HS-27A (cell line): Measurements from ENCODE around the gene COX19.
"Not testable (repeated sequence)": the region's sequence is repeated elsewhere in the genome, so short reads cannot be mapped to it uniquely, and the experiment has no call there.

Experiments used
- DNase-seq: peaks from one replicate; pipeline ENCODE4 v3.0.0-alpha.2; 2012; ENCODE audit warnings: low read depth, missing footprints

COX19 gene

DNA sequence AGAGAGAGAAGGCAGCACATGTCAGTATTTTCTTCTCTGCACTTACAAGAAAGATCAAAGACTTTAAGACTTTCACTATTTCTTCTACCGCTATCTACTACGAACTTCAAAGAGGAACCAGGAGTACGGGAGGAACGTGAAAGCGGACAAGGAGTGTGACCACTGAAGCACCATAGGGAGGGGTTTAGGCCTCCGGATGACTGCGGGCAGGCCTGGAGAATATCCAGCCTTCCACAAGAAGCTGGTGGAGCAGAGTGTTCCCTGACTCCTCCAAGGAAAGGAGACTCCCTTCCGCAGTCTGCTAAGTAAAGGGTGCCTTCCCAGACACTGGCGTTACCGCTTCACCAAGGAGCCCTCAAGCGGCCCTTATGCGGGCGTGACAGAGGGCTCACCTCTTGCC is 14.4 kb downstream of the COX19 start:
- DNase-seq, result not testable (repeated sequence)

DNA sequence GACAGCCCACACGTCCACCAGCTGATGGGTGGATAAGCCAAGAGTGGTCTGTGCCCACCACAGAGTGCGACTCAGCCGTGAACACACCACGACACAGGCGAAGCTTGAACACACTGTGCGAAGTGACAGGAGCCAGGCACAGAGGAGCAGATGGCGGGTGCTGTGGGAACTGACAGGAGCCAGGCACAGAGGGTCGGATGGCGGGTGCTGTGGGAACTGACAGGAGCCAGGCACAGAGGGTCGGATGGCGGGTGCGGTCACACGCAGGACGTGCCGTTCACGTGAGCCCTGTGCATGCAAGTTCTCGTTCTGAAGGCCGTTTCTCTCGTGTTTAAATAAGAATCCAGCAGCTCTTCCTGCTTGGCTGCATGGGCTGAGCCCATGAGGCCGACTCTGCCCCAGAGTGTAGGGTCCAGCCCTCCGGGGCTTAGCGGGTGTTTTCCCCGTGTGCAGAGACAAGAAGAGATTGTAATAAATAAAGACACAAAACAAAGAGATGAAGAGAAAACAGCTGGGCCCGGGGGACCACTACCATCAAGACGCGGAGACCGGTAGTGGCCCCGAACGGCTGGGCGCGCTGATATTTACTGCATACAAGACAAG is 15.0 kb downstream of the COX19 start:
- no peak for DNase-seq

DNA sequence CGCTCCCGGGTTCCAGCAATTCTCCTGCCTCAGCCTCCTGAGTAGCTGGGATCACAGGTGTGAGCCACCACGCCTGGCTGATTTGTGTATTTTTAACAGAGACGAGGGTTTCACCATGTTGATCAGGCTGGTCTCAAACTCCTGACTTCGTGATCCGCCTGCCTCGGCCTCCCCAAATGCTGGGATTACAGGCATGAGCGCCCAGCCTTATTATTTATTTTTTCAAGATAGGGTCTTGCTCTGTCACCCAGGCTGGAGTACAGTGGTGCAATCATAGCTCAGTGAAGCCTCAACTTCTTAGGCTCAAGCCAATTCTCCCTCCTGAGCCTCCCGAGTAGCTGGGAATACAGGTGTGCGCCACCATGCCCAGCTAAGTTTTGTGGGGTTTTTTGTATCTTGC is 15.6 kb downstream of the COX19 start:
- not testable (repeated sequence) for DNase-seq

DNA sequence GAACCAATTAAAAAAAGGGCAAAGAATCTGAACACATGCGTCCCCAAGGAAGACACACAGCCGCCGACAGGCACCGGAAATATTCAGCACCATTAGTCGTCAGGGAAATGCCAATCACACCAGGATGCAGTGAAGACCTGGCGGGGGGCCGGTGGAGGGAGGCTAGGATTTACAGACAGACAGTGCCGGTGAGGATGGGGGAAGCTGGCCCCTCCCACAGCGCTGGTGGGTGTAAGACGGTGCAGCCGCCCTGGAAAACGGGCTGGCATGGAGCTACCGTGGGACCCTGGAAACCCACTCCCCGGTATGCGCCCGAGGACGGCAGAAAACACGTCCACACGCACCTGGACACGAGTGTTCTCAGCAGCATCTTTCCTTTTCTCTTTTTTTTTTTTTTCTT is 16.1 kb downstream of the COX19 start:
- DNase-seq, result no peak

DNA sequence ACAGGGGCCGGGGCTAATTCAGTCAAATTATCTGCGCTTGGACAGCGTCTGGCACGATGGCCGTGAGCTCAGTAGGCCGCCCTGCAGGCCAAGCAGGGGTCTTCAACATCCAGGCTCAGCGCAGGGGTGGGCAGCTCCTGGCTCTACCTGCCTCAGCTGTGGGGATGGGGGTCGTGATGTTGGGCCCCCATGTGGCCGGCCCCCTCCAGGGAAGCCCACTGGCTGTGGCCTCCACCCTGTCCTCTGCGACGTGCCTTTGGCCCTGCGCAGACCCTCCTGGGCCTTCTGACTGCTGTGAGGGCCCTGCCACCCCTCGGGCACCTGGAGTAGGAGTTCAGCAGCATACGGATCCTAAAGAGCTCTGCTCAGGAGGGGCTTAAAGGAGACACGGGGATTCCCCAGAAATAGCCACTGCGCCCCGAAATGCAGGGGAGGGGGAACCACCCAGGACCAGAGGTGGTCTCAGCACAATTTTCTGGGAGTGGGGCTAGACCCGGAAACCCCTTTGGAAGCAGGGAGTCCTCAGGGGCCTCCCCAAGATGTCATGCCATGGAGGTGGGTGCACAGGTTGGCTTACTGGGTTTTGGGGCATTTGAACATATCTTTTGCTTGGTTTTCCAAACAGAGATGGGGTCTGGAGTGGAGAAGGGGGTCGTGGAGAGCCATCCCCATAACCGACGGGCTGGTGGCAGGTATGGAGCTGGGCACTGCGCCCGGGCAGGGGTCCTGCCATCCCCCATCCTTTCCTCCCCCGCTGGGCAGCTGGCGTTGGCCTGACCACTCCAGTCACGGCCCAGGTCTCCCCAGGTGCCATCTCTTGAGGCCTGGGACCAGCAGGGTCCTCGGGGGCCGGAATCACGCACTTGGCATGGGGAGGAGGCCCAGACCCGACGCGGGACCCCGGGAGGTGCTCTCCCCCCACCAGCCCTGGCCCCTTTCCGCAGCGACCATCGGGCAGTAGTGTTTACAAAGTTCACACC is 16.8 kb downstream of the COX19 start:
- DNase-seq, result no peak

DNA sequence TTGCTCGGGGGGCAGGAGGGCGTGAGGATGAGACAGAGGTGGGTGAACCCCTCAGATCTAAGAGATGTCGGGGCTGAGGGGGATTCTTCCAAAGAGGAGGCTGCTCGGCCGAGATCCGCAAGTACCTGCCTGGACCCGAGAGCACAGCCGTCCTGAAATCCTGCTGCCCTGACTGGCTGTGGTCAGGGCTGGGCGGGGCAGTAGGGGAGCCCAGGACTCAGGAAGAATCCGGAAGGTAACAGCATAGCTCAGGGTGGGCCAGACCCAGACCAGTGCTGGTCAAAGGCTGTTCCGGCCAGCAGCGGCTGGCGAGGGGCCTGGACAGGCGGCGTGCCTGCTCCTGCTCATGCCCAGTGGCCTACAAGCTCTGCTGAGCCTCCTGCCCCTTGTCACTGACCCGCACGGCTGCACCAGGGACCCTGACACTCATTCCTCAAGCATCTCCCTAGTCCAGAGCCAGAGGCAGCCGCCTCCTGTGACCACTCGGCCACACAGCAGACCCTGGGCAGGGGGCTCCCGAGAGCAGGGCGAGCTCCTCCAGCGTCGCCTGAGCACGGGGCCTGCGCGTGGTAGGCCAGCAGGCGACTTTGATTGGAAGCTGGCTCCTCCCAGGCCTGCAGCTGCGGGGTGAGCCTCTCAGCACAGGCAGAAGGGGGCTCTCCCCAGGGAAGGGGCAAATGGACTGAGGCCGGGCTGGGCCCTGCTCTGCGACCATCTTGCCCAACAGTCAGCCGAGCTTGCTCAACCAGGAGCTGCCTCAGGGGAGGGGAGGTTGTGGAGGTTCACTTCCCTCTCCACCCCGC is 17.7 kb downstream of the COX19 start:
- no peak for DNase-seq

DNA sequence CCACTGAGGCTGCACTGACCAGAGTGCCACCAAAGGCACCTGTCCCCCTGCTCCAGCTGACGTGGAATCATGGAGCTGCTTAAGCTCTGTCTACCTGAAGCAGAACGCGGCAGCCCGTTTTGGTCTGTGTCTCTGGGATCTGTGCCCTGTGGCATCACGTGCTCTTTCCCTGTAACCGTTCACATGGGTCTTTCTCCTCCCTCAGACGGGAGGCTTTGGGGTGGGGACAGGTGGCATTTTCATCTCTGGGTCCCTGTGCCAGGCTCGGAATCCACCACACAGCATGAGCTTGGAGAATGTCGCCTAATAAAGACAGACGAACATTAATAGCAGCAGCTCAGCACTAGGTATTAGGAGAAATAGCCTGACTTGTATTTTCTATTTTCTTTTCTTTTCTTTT is 19.3 kb downstream of the COX19 start:
- DNase-seq, result no peak

DNA sequence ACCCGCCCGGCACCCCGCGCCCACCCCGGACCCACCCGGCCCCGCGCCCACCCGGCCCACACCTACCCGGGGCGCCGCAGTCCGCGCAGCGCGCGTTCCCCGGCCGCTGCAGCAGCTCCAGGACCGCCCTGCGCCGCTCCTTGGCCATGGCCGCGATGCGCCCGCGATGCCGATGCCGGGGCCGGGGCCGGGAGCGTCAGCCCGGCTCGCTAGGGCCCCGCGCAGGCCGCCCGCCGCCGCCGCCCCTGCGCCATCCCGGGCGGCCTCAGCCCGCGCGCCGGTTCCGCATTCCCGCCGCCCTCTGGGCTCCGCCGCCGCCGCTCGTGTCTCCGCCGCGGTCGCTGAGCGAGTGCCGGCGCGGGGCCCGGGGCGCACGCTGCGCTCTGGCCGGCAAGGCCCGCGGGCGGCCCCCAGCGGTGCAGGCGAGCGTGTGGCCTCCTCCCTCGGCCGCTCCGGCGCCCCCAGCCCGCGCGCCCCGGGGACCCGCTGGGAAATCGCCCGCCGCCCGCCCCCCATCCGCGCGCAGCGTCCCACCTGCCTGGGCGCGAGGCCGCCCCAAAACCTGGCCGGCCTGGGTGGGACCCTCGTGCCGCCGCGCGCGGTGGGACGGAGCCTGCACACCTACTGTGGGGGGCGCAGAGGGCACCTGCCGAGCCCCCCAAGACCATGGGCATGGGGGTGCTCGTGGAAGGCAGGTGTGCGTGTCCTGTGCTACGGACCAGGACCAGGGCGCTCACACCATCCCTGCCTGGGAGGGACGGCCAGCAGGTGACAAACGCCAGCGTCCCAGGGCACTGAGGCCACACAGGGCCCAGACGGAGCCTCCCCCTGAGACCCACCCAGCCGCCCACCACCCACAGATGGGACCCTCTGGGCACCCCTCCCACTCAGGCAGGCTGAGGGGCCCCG is 20.8 kb downstream of the COX19 start, which contains the start of gene ADAP1:
Gene ADAP1, minus strand, starts transcription at position 351 of the 909 bp plus-strand sequence. Its CDS starts 203 bp downstream, at position 148.
- no peak for DNase-seq

DNA sequence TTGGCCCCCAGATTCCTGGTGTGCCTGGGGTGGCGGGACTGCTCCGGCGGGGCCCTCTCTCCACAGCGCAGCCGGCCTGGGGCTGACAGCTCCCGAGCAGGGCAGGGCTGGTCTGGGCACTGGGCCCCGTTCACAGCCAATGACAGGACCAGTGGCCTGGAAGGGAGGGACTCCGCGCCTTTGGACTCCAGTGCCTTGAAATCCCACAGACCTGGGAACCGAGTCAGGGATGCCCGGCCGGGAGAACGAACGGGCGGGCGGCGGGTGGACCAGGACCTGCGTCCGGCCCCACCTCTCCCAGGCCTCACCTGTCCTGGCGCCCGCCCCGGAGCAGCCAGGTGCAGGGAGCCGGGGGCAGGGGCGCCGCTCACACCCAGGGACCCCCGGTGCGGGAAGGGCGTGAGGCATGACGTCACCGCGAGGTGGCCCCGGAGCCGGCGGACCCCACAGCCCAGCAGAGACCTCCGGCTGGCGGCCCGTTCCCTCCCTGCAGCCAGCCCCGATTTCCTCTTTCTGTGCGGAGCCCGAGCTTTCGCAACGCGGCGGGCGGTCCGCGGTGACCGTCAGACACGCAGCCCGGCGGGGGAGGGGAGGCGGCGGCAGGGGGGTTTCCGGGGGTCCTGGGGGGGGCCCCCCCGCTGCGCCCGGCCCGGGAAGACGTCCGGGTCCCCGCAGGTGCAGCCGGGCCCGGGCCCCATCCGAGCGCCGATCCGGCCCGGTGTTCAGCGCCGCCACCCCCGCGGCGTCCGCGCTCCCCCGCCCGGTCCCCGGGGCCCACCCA is 21.6 kb downstream of the COX19 start:
- no peak for DNase-seq

DNA sequence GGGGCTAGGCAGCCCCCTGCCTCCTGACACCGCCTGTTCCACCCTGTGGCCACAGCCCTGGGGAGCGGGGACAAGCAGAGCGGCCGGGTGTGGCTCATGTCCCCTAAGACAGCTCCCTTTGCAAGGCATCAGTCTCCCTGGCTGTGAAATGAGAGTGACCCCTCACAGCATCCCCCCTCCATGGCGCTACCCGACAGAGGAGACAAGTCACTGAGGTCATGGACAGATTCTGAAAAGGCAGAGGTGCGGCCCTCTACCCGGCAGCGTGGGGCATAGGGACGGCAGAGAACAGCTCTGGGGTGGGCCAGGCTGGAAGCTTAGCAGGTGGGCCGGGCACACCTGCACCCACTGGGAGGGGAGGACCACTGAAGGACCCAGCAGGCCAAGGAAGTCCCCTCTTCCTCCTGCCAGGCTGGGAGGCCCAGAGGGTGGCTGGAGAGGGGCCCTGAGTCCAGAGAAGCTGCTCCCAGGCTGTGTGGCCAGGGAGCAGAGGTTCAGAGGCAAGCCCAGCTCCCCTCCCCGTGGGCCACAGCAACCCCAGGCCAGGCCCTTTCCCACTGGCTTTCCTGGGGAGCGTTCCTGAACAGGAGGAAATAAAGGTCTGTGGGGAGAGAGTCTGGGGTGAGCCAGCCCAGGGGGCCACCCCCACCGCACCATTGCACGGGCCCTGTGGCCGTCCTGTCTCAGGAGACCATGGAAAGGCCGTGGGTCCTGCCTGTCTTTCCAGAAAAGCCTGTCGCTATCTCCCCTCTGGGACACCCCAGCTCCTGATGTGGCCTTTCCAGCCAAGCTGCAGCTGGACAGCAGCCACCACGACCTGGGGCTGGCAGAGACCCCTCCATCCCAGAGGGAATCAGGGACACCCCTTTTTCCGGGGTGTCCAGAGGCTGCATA is 22.6 kb downstream of the COX19 start:
- no peak for DNase-seq

DNA sequence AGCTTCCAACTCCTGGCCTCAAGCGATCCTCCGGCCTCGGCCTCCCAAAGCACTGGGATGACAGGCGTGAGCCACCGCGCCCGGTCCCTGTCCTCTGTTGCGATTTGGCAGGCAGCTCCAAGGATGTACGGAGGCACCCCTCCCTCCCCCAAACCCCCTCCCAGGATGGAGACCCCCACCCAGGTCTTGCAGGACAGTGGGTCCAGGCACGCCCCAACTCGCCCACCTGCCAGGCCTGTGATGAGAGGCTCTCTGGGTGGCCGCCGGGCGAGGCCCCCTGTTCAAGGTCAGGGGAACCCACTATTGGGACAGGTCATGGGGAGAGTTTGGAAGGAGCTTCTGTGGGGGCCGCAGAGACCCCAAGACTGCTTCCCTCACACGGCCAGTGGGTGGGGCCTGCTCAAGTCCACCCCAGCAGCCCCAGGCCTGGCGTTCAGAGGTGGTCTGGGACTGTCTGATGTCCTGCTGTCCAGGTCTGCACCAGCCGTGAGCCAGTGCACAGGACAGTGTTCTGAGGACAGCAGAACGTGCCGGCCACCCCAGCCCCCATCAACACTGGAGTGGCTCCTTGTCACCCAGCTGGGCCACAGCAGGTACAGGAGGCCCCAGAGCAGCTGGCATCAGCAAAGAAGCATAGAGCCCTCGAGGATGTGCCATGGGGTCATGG is 23.3 kb downstream of the COX19 start:
- DNase-seq, result no peak

DNA sequence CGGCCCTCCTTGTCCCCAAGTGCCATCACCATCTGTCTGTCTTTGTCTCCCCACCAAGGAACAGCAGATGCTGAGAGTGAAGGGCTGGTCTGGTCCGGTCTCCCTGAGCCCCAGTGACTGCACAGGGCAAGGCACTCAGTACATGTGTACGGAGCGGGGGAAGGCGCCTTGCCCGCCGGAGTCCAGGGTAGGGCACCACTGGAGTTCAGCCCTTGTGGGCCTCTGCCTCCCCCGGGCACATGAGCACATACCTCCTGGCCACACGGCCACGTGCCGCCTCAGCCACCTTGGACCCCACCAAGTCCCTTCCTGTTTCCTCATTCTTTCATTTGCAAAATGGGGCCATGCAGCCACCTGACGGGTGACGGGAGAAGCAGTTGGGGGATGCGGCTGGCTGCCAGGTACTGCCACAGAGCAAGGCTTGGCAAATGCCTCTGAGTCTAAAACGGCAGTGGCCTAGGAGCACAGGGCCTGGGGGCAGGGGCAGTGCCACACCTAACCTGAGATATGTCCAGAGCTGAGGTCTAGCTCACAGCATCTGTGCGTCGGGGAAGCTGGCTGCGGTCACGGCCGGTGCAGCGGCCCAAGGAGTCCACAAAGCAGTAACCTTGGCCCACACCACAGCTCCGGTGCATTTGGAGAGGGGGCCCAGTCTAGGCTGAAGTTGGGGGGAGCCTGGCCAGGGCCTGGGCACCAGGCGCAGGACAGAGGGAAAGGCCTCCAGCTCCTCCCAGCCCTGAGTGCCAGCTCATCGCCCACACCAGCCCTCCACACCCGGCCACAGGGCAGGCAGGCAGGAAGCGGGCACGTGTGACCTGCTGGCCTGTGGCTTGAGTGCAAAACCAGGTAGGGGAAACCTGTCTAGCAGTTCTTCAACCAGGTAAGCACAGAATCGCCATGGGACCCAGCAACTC is 26.1 kb downstream of the COX19 start:
- no peak for DNase-seq

DNA sequence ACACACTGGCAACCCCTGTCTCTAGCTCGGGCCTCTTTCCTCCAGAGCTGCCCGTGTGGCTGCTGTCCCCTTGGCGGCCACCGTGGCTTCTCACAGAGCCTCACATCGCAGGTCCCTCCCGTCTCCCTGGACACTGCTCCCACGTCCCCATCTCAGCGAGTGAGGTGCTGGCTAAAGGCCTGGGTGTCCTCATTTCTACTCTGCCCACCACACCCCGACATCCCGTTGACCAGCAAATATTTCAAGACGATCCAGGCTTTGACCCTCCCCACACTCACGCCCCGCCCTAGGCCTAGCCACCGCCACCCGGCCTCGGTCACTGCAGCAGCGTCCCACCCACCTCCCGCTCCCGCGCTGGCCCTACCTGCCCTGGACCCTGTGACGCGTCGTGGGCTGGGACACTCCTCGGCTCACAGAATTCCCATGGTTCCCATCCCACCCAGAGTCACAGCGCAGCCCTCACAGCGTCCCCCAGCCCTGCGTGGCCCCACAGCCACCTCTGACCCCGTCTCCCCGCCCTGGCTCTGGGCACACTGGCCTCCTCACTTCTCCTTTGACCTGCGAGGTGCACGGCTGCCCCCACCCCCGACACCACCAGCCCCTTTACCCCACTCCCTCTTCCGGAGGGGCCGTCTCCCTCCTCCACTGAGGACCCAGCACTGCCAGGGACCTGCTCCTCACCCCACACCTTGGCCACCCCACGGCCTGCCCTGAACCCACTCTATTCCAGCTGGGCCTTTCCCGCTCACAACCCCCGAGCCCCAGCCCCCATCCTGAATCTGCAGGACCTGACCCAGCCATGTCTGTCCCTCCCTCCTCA is 27.7 kb downstream of the COX19 start:
- no peak for DNase-seq

DNA sequence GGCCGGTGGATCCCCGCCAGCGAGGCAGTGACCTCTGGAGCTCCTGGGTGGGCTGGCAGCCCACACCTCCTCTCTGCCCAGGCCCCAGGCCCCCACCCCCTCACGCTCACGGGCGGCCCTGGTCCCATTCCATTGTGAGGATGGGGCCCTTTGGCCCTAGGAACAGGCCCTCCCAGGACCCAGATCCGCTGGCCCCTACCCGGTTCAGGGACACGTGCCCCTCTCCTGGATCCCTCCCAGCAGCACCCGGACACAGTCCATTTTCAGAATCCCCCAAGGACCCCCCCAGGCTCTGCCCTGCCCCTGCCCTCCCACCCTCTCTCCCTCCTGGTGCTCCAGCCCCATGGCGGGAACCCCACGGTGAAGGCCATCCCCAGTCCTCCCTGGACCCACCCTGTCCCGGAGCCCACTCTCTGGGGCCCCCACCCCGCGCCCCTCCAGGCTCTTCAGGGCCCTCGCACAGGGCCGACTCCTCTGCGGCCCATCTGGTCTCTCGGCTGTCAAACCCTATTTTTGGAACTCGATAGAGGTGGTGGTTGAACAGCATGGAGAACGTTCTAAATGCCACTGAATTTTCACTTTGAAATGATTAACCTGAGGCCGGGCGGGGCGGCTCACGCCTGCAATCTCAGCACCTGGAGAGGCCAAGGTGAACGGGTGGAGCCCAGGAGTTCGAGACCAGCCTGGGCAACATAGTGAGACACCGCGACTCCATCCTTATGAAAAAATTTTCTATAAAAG is 28.9 kb downstream of the COX19 start:
- DNase-seq, result no peak

DNA sequence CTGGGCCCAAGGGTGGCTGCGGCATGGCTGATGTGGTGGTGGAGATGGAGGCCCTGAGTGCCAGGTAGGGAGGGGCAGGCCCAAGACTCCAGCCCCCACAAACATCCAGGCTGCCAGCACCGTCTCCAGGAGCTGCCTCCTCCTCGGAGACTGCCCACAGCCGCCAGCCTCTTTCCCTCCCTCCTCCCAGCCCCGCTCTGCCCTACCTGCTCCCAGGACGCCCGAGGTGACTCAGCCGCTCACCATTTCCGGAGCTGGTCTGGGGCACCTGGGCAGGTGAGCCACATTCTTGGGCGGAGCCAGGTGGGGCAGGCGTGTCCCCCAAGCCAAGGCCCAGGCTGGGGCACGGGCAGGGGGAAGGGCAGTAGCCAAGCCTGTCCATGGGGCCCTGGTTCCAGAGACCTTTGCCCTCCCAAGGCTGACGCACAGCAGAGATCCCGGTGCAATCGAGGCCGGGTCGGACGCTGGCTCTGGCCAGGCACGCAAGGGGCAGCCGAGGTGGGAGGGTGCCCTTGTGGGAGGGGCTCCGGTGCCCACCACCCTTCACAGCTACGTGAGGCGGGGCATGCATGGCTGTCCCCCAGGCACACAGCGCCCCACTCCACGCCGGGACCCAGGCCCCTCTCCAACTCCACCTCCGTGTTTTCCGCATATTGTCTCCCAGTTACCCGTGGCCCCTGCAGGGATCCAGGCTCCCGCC is 29.6 kb downstream of the COX19 start:
- no peak for DNase-seq

DNA sequence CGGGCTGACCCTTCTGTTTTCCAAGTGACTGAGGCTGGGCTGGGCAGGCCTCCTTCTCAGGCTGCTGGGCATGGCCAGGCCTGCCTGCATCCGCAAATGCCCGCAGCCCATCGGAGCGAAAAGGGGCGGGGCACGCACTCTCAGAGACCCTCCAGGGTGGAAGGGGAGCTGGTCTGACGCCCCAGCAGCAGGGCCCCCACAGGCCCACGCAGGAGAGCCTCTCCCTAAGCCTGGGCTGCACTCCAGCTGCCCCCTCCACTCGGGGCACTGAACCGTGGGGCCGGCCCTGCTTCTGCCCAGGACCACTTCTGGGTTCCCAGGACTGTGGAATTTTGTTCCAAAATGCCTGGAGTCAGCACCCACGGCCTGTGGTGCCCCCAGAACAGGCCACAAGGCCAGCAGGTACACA is 30.2 kb downstream of the COX19 start:
- no peak for DNase-seq
